Naive thymus-derived CD8-positive, alpha-beta T cell (primary cell): ENCODE measurements around the gene ZNF616. TPM values are rescaled to one million over a fixed set of nuclear protein-coding genes. Genes with fewer than 3 reads are reported as not detected.

Experiments
- ATAC-seq, 2 donors: fragments of 150-1000 bp; cut with Tn5 transposase in 1 of 2; sonication (Bioruptor Pico), chemical (Tn5 transposase) in 1 of 2; 1 replicate in 1 of 2; 2 replicates in 1 of 2; pipeline ENCODE4 v1.10.0; 2021; ENCODE audit warnings: mild to moderate bottlenecking in 2 of 2, moderate library complexity in 2 of 2
- POLR2A ChIA-PET: fragments of 350-600 bp; sonication (Branson Sonifier 250); formaldehyde crosslinking; loops from one replicate; lab custom pipeline; 2021; ENCODE audit warnings: antibody characterized with exemption; lab: Charles Lee
- DNase-seq, 10 donors: peaks; one replicate each; pipeline versions ENCODE4 v3.0.0 to v3.0.0-alpha.2; 2020 to 2022
- H3K27ac Mint-ChIP-seq, 10 donors: one replicate each; pipeline ENCODE4 v1.8.0; 2020 to 2022; ENCODE audit warnings: mild to moderate bottlenecking in 10 of 10, mixed read lengths in 10 of 10, moderate library complexity in 4 of 10, inconsistent platforms in 1 of 10
- H3K27me3 Mint-ChIP-seq, 5 donors: one replicate each; pipeline ENCODE4 v1.8.0; 2021 to 2022; ENCODE audit warnings: mixed read lengths in 5 of 5
- H3K36me3 Mint-ChIP-seq, 3 donors: one replicate each; pipeline ENCODE4 v1.8.0; 2020 to 2022; ENCODE audit warnings: mixed read lengths in 3 of 3, mild to moderate bottlenecking in 2 of 3, inconsistent platforms in 1 of 3
- H3K4me1 Mint-ChIP-seq, 4 donors: one replicate each; pipeline ENCODE4 v1.8.0; 2021 to 2022; ENCODE audit warnings: mixed read lengths in 4 of 4
- H3K4me3 Mint-ChIP-seq, 10 donors: one replicate each; pipeline ENCODE4 v1.8.0; 2020 to 2022; ENCODE audit warnings: mild to moderate bottlenecking in 10 of 10, mixed read lengths in 10 of 10, moderate library complexity in 6 of 10, inconsistent platforms in 1 of 10
- H3K9me3 Mint-ChIP-seq, 9 donors: one replicate each; pipeline ENCODE4 v1.8.0; 2020 to 2022; ENCODE audit warnings: mixed read lengths in 9 of 9, mild to moderate bottlenecking in 3 of 9, inconsistent platforms in 1 of 9, moderate library complexity in 1 of 9
- polyA plus RNA-seq, 3 donors: library from polyadenylated mRNA; unstranded; fragments of 300-500 nt; fragmentation: Illumina TruSeq; gene quantifications; one replicate each; pipeline ENCODE4 v1.2.3, GENCODE V29; 2021
- total RNA-seq, 8 experiments: library from RNA in 2 of 8; stranded (reverse) in 2 of 8; gene quantifications; one replicate each; pipeline ENCODE4 v1.2.3 and lab custom pipeline; 2021 to 2026

The ZNF616 gene
- total and polyA plus RNA-seq, 5 experiments from 2014 or later: 2.3 to 16.7 (median 6.7) TPM

GRCh38 chr19:52142001-52142595, 2.4 kb upstream of the ZNF616 start:
- no peak overlapping the region for H3K4me3 Mint-ChIP-seq
- ATAC-seq (no peak), DNase-seq (no peak)
- peaks cover 17 to 33% (median 29%) of the 10 kb centered on the region in 4 donors for H3K4me1 Mint-ChIP-seq
- no peaks in the 10 kb centered on the region for H3K27me3 Mint-ChIP-seq
- POLR2A ChIA-PET: interaction anchor here (2.6 to 3.0 kb wide), 2 partner anchors 29 to 47 kb away, joined by 22 to 26 read pairs; partner anchors contain the start of genes PPP2R1A and ZNF836
- peaks cover 0 to 15% (median 15%) of the 10 kb centered on the region in 3 donors for H3K36me3 Mint-ChIP-seq
- peak overlapping the region in 1 of 10 donors; percentile 56 for H3K27ac Mint-ChIP-seq
- peaks cover 0 to 38% (median 22%) of the 10 kb centered on the region in 9 donors for H3K9me3 Mint-ChIP-seq

- no peak for DNase-seq
Observed at GRCh38 chr19:52141203-52141602, 1.5 kb upstream of the ZNF616 start.

GRCh38 chr19:52140032-52140710, 433 bp upstream of the ZNF616 start:
- DNase-seq: peak in 2 of 10 donors; percentile 97 to 99

More at GRCh38 chr19:52141203-52141602, 1.5 kb upstream of the ZNF616 start:
- Mint-ChIP-seq H3K36me3 (peaks cover 0 to 15% (median 10%) of the 10 kb centered on the region in 3 donors), H3K27ac (peak overlapping the region in 6 of 10 donors; percentile 20 to 94 (median 50)), H3K27me3 (no peaks in the 10 kb centered on the region), H3K4me3 (peak overlapping the region in 2 of 10 donors; percentile 1 to 62), H3K9me3 (peaks cover 0 to 29% (median 18%) of the 10 kb centered on the region in 9 donors), H3K4me1 (peaks cover 17 to 37% (median 32%) of the 10 kb centered on the region in 4 donors)
- POLR2A ChIA-PET: interaction anchor here (0.6 to 3.0 kb wide), 4 partner anchors 24 to 646 kb away, joined by 3 to 26 read pairs (median 13); partner anchors contain the start of genes PPP2R1A and ZNF836
- ATAC-seq: no peak

GRCh38 chr19:52138983-52139251, 821 bp downstream of the ZNF616 start:
- Mint-ChIP-seq H3K36me3 (peaks cover 15 to 23% (median 16%) of the 10 kb centered on the region in 3 donors), H3K9me3 (peaks cover 0 to 26% (median 17%) of the 10 kb centered on the region in 9 donors), H3K27me3 (no peaks in the 10 kb centered on the region), H3K27ac (peak overlapping the region; percentile 90 to 99 (median 96)), H3K4me1 (peaks cover 24 to 42% (median 38%) of the 10 kb centered on the region in 4 donors), H3K4me3 (peak overlapping the region; percentile 88 to 99 (median 96))
- no peak for DNase-seq
- POLR2A ChIA-PET: interaction anchor here (1.3 to 2.7 kb wide), 3 partner anchors 50 to 98 kb away, joined by 3 to 16 read pairs (median 7); partner anchors contain the start of gene PPP2R1A
- ATAC-seq: no peak

More at GRCh38 chr19:52140032-52140710, 433 bp upstream of the ZNF616 start:
- H3K4me1 Mint-ChIP-seq: peaks cover 21 to 38% (median 36%) of the 10 kb centered on the region in 4 donors
- H3K9me3 Mint-ChIP-seq: peaks cover 0 to 25% (median 18%) of the 10 kb centered on the region in 9 donors
- POLR2A ChIA-PET: interaction anchor here (0.6 to 3.0 kb wide), 5 partner anchors 25 to 1386 kb away, joined by 3 to 26 read pairs (median 3); partner anchors contain the start of genes PPP2R1A and ZNF836
- H3K36me3 Mint-ChIP-seq: peaks cover 7 to 14% (median 10%) of the 10 kb centered on the region in 3 donors
- H3K27ac Mint-ChIP-seq: peak overlapping the region; percentile 90 to 99 (median 96)
- H3K27me3 Mint-ChIP-seq: no peaks in the 10 kb centered on the region
- ATAC-seq: peak; percentile 94 to 97
- H3K4me3 Mint-ChIP-seq: peak overlapping the region; percentile 88 to 99 (median 96)

GRCh38 chr19:52138278-52138982, 1.3 kb downstream of the ZNF616 start:
- Mint-ChIP-seq H3K36me3 (peaks cover 17 to 26% (median 19%) of the 10 kb centered on the region in 3 donors), H3K9me3 (peaks cover 0 to 29% (median 19%) of the 10 kb centered on the region in 9 donors), H3K27me3 (no peaks in the 10 kb centered on the region), H3K27ac (peak overlapping the region; percentile 90 to 99 (median 96)), H3K4me1 (peaks cover 24 to 42% (median 38%) of the 10 kb centered on the region in 4 donors), H3K4me3 (peak overlapping the region; percentile 88 to 99 (median 96))
- DNase-seq: peak in 3 of 10 donors; percentile 0 to 3 (median 3)
- POLR2A ChIA-PET: interaction anchor here (1.0 to 2.7 kb wide), 4 partner anchors 51 to 99 kb away, joined by 3 to 16 read pairs (median 6); partner anchors contain the start of gene PPP2R1A
- ATAC-seq: no peak

- peaks cover 81 to 95% (median 94%) of the 10 kb centered on the region in 3 donors for H3K36me3 Mint-ChIP-seq
- POLR2A ChIA-PET: no interaction called here
- H3K27me3 Mint-ChIP-seq: no peaks in the 10 kb centered on the region
- DNase-seq (no peak), ATAC-seq (no peak)
- peak overlapping the region in 1 of 10 donors; percentile 10 for H3K4me3 Mint-ChIP-seq
- H3K4me1 Mint-ChIP-seq: no peaks in the 10 kb centered on the region
- H3K27ac Mint-ChIP-seq: no peak overlapping the region
- peaks cover 0 to 99% (median 64%) of the 10 kb centered on the region in 9 donors for H3K9me3 Mint-ChIP-seq
Observed at GRCh38 chr19:52120286-52120685, 19.5 kb downstream of the ZNF616 start.

- H3K36me3 Mint-ChIP-seq: peaks cover 48 to 87% (median 84%) of the 10 kb centered on the region in 3 donors
- ATAC-seq: no peak
- DNase-seq: no peak
- H3K27ac Mint-ChIP-seq: no peak overlapping the region
- peaks cover 0 to 98% (median 70%) of the 10 kb centered on the region in 9 donors for H3K9me3 Mint-ChIP-seq
- no peaks in the 10 kb centered on the region for H3K4me1 Mint-ChIP-seq
- peak overlapping the region in 1 of 10 donors; percentile 11 for H3K4me3 Mint-ChIP-seq
- H3K27me3 Mint-ChIP-seq: no peaks in the 10 kb centered on the region
- POLR2A ChIA-PET: no interaction called here
Observed at GRCh38 chr19:52115526-52116053, 24.1 kb downstream of the ZNF616 start.

- POLR2A ChIA-PET: no interaction called here
- Mint-ChIP-seq H3K27ac (no peak overlapping the region), H3K9me3 (peaks cover 0 to 98% (median 65%) of the 10 kb centered on the region in 9 donors), H3K4me3 (no peak overlapping the region), H3K36me3 (peaks cover 39 to 81% (median 80%) of the 10 kb centered on the region in 3 donors), H3K4me1 (no peaks in the 10 kb centered on the region), H3K27me3 (no peaks in the 10 kb centered on the region)
- no peak for DNase-seq
- ATAC-seq: no peak
Observed at GRCh38 chr19:52114691-52115090, 25.0 kb downstream of the ZNF616 start.

GRCh38 chr19:52112624-52113023, 27.1 kb downstream of the ZNF616 start:
- Mint-ChIP-seq H3K36me3 (peaks cover 19 to 74% (median 69%) of the 10 kb centered on the region in 3 donors), H3K4me3 (no peak overlapping the region), H3K4me1 (no peaks in the 10 kb centered on the region), H3K9me3 (peaks cover 0 to 98% (median 59%) of the 10 kb centered on the region in 9 donors), H3K27me3 (no peaks in the 10 kb centered on the region), H3K27ac (no peak overlapping the region)
- POLR2A ChIA-PET: no interaction called here
- no peak for DNase-seq
- ATAC-seq: no peak

GRCh38 chr19:52110780-52111179, 29.0 kb downstream of the ZNF616 start:
- H3K4me3 Mint-ChIP-seq: no peak overlapping the region
- DNase-seq: no peak
- POLR2A ChIA-PET: no interaction called here
- H3K27me3 Mint-ChIP-seq: no peaks in the 10 kb centered on the region
- H3K27ac Mint-ChIP-seq: no peak overlapping the region
- H3K9me3 Mint-ChIP-seq: peaks cover 0 to 99% (median 53%) of the 10 kb centered on the region in 9 donors
- no peak for ATAC-seq
- H3K36me3 Mint-ChIP-seq: peaks cover 9 to 64% (median 64%) of the 10 kb centered on the region in 3 donors
- no peaks in the 10 kb centered on the region for H3K4me1 Mint-ChIP-seq

GRCh38 chr19:52102782-52103181, 37.0 kb downstream of the ZNF616 start:
- Mint-ChIP-seq H3K36me3 (peaks cover 3 to 40% (median 27%) of the 10 kb centered on the region in 3 donors), H3K4me3 (no peak overlapping the region), H3K27ac (no peak overlapping the region), H3K4me1 (no peaks in the 10 kb centered on the region), H3K9me3 (peaks cover 0 to 86% (median 30%) of the 10 kb centered on the region in 9 donors), H3K27me3 (peaks cover 0 to 4% (median 0%) of the 10 kb centered on the region in 5 donors)
- DNase-seq (no peak), ATAC-seq (no peak)
- POLR2A ChIA-PET: no interaction called here
